GM19023 (cell line): ENCODE data around the gene FOXP1.
A peak's percentile ranks its signal among the peaks of the same experiment; 100 is the strongest.

Source experiments
- ATAC-seq: cut with Tn5 transposase; IDR thresholded peaks from one replicate; pipeline ENCODE4 v1.9.1; 2021; ENCODE audit warnings: mild to moderate bottlenecking, moderate library complexity; ENCODE audit not compliant: unreplicated experiment

Gene FOXP1

GRCh38 chr3:71406972-71407810 lies 176.3 kb downstream of the FOXP1 start:
- no peak for ATAC-seq

DNA sequence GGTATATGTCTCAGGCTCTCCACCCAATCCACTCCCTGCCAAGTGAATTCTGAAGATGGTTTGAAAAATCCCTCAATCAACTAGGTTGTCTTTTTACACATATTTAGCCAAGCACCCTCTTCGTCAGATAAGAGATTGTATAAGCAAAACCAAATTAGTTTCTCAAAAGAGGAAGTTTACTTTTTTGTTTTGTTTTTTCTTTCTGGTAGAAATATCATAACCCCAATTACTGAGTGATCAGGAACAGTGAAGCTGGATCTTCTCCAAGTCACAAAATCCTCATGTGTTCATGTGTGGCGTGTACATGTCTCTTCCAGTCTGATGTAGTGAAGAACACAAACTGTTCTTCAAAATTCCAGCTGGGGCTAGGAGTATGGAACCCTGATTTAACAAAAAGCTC lies 180.6 kb downstream of the FOXP1 start:
- no peak for ATAC-seq

- no peak for ATAC-seq
Observed at GRCh38 chr3:71402280-71402679, 181.2 kb downstream of the FOXP1 start.

DNA sequence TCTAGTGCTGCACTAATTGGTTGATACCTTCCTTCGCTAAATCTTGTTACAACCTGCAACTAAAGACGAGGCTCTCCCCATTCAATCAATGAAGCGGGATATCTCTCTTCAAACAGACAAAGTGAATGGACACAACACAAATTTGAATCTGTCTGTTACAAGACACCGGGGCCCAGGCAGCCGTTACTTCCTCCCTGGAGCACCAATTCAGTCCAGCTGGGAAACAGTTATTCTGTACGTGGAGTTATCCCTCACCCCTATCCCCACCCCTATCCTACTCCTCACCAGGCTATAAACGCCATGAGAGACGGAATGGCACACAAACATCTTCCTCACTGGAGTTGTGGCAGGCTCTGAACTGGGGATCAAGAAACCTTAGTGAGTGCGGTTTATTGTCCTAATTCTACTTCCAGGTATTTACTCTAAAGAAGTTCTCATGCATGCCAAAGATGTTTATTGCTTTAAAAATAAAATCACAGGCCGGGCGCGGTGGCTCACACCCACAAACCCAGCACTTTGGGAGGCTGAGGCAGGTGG lies 181.8 kb downstream of the FOXP1 start:
- ATAC-seq = no peak

- ATAC-seq = no peak
Observed at GRCh38 chr3:71400986-71401451, 182.5 kb downstream of the FOXP1 start.

GRCh38 chr3:71399478-71399877 lies 184.1 kb downstream of the FOXP1 start:
- ATAC-seq = no peak

GRCh38 chr3:71398157-71398836 lies 185.2 kb downstream of the FOXP1 start:
- no peak for ATAC-seq

GRCh38 chr3:71397726-71398125 lies 185.8 kb downstream of the FOXP1 start:
- ATAC-seq = no peak

DNA sequence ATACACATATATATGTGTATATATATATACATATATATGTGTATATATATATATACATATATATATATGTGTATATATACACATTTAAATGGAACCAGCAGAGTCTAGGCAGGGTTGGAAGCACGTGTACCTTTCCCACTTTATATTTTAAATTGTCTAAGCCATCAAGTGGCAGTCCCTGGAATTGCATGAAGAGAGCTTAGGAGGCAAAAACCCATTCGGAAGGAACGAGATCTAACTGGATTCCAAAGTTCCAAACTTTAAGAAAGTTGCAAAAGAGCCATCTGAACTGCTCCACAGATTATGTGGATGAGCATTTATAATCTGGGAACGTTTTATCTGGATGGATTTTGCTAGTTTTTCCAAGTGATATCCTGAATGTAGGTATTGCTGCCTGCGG lies 186.5 kb downstream of the FOXP1 start:
- ATAC-seq = no peak

DNA sequence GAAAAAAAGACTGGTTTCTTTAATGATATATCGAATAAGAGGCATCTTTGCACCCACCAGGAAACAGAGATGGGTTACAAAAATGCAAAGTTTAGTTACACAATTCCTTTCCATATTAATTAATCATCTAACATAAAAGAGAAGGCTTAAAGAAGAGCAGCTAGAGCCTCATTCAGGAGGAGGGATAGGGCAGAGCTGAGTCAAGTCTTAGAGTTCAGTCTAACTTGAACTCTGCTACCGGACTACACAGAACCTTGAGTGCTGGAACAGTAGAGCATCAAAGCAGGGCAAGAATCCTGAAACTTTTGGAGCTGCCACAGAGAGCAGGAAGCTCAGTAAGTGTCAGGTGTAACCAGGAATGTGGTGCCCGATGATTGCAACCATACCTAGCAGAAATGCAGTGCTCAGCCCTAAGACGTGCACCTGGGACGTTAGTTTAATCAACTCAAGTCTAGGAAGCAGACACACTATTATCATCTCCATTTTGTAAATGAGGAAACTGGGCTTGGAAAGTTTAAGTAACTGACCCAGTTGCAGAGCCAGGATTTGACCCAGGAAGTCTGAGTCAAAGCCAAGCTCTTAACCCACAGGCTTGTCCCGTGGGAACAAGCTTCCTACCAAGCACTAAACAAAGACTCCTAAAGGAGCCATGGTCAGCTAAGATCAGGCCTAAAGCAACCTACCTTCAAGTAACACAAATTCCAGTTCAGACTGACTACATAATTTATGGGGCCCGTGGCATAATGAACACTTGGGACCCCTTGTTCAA lies 187.4 kb downstream of the FOXP1 start:
- ATAC-seq = no peak

DNA sequence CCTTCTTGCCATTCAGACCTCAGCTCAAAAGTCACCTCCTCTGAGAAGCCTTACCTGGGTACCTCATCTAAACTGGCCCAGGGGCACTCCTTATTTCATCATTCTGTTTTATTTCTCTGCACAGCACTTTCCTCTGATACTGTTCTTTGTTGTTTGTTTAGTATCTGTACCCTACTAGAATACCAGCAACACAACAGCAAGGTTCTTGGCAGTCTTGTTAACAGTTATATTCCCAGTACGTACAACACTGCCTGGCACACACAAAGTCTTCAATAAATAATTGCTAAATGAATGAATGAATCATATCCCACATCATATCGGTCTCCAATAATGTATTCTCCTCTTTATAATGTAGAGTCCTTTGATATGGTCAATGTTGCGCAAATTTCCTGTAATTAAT lies 188.1 kb downstream of the FOXP1 start:
- ATAC-seq = no peak

DNA sequence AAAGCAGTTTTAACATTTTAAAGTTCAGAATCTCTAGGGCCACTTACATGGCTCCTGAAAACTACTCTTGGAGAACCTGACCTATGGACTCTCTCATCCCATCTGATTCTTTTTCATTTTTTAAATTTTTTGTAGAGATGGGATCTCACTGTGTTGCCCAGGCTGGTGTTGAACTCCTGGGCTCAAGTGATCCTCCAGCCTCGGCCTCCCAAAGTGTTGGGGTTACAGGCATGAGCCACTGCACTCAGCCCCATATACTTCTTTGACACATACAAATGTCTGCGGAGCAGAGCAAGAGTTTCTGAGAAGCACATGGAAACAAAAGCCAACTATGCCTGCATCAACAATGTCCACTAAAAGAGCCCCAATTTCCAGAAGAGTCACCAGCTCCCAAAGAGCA lies 189.8 kb downstream of the FOXP1 start:
- no peak for ATAC-seq

DNA sequence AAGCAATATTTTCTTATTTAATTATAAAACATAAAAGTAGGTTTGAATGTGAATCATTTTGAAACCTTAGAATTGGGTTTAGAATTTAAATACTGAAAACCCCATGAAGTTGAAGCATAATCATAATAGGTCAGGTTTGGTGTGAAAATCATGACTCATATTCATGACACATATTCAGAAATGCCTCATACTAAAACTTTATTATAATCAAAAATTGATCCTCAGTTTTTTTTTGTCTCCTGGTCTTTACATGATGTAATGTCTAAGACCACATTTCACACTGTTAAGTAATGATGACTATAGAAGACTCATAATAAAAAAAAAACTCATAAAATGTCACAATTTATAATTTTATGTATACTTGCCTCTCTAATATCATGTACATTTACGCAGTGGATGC lies 190.4 kb downstream of the FOXP1 start:
- no peak for ATAC-seq

DNA sequence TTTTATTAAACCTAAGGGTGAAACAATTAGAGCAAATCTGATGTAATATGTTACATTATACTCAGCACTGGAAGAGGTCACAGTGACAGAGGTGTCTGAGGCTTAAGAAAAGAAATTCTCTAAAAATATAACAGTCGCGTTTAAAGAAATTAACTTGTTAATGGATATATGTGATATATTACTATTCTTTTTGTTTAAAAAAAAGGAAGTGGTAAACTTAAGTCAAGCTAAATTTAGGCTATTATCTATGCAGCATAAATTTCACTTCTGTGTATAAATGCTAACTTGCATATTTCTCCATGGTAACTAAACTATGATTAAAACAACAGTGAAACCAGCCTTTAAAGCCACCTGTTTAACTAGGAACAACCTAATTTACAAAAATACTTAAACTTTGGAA lies 191.3 kb downstream of the FOXP1 start:
- peak; percentile 73 for ATAC-seq

DNA sequence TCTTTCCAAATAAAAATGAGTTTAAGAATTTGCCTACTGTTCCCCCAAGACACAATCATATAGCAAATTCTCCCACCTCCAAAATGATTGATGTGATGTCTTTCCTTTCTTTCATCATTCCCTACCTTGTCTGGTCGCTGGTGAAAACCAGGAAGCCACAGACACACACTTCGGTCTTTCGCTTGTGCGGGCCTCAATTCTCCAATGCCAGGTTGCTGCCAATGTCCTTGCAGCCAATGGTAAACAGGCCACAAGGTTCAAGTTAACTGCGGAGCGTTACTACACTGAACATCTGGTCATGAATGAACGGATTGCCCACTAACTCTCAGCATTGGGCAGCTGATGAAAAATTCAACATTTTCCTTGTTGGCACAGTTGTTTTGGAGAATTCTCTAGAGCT lies 192.2 kb downstream of the FOXP1 start:
- no peak for ATAC-seq

- ATAC-seq = no peak
Observed at GRCh38 chr3:71389911-71390573, 193.5 kb downstream of the FOXP1 start.

GRCh38 chr3:71389191-71389590 lies 194.3 kb downstream of the FOXP1 start:
- ATAC-seq = no peak

DNA sequence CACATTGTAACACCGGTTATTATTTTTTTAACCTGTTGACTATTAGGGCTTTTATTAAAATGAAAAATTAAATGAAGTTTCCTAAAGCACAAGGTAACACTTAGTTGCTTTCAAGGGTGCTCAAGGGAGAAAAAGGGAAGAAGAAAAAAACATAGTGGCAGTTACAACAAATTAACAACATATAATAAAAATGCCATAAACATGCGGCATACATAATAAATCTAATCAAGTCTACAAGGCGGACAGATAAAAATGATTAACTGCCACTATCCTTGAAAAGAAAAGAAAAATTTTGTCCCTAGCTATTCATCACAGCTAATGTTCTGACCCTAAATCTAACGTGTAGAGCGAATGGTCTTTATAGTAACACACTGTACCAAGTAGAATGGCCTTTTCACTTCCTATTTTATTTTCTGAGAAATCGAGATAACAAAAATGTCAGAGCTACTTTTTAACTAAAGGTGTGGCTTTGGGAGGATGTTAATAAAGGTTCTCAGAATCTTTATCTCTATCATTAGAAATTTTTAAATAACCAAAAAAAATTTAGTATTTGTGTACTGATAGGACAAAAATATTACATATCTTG lies 194.9 kb downstream of the FOXP1 start:
- no peak for ATAC-seq

GRCh38 chr3:71387586-71387985 lies 195.9 kb downstream of the FOXP1 start:
- no peak for ATAC-seq
